Measurements from ENCODE around the gene TMBIM1.

TMBIM1 gene

GRCh38 chr2:218298314-218298875 lies 6.1 kb upstream of the TMBIM1 start:
- no peak for TF ChIP-seq CTCF (IDR thresholded peaks at IDR 0.05; ENCODE audit: low read depth, low read length)
- no peak for DNase-seq (ENCODE audit: low read depth, low spot score)
- H3K4me3 ChIP-seq (ENCODE audit: low read depth, low read length): no peak overlapping the region
- in situ Hi-C loops (cut with HindIII; ENCODE audit: low sequenced_read_pairs): no loop called here

- no peak for TF ChIP-seq CTCF (IDR thresholded peaks at IDR 0.05; ENCODE audit: low read depth, low read length)
- DNase-seq (ENCODE audit: low read depth, low spot score): no peak
- in situ Hi-C loops (cut with HindIII; ENCODE audit: low sequenced_read_pairs): no loop called here
- H3K4me3 ChIP-seq (ENCODE audit: low read depth, low read length): no peak overlapping the region
Observed at GRCh38 chr2:218296847-218297246, 4.5 kb upstream of the TMBIM1 start.

GRCh38 chr2:218296200-218296599 lies 3.9 kb upstream of the TMBIM1 start:
- H3K4me3 ChIP-seq (ENCODE audit: low read depth, low read length): no peak overlapping the region
- TF ChIP-seq CTCF (IDR thresholded peaks at IDR 0.05; ENCODE audit: low read depth, low read length): no peak
- in situ Hi-C loops (cut with HindIII; ENCODE audit: low sequenced_read_pairs): no loop called here
- DNase-seq (ENCODE audit: low read depth, low spot score): no peak

- TF ChIP-seq CTCF (IDR thresholded peaks at IDR 0.05; ENCODE audit: low read depth, low read length): no peak
- no peak for DNase-seq (ENCODE audit: low read depth, low spot score)
- H3K4me3 ChIP-seq (ENCODE audit: low read depth, low read length): no peak overlapping the region
- in situ Hi-C loops (cut with HindIII; ENCODE audit: low sequenced_read_pairs): no loop called here
Observed at GRCh38 chr2:218295029-218295428, 2.7 kb upstream of the TMBIM1 start.

GRCh38 chr2:218294430-218295022 lies 2.2 kb upstream of the TMBIM1 start:
- in situ Hi-C loops (cut with HindIII; ENCODE audit: low sequenced_read_pairs): no loop called here
- DNase-seq (ENCODE audit: low read depth, low spot score): no peak
- TF ChIP-seq CTCF (IDR thresholded peaks at IDR 0.05; ENCODE audit: low read depth, low read length): no peak
- H3K4me3 ChIP-seq (ENCODE audit: low read depth, low read length): no peak overlapping the region

GRCh38 chr2:218293715-218294429 lies 1.6 kb upstream of the TMBIM1 start:
- DNase-seq (ENCODE audit: low read depth, low spot score): no peak
- no peak for TF ChIP-seq CTCF (IDR thresholded peaks at IDR 0.05; ENCODE audit: low read depth, low read length)
- in situ Hi-C loops (cut with HindIII; ENCODE audit: low sequenced_read_pairs): no loop called here
- H3K4me3 ChIP-seq (ENCODE audit: low read depth, low read length): no peak overlapping the region

Data from astrocyte of the spinal cord (primary cell).